Amygdala (tissue), 56 donors: Measurements from ENCODE around the gene ARHGAP32.

ENCODE experiments used
- DNase-seq, 56 donors: peaks; one replicate each; lab custom pipeline; 2025; lab: John Stamatoyannopoulos, UW

The ARHGAP32 gene

GRCh38 chr11:128963744-128964325, 228.3 kb downstream of the ARHGAP32 start:
- DNase-seq: peak in 2 of 56 donors; percentile 15 to 36

- no peak for DNase-seq
These were observed 229.2 kb downstream of the ARHGAP32 start for GRCh38 chr11:128962896-128963295.

GRCh38 chr11:128961645-128962044, 230.5 kb downstream of the ARHGAP32 start:
- no peak for DNase-seq

- no peak for DNase-seq
These were observed 235.0 kb downstream of the ARHGAP32 start for GRCh38 chr11:128957202-128957482.

GRCh38 chr11:128956401-128957201, 235.5 kb downstream of the ARHGAP32 start:
- DNase-seq: peak in 9 of 56 donors; percentile 14 to 70 (median 37)

GRCh38 chr11:128955636-128956035, 236.5 kb downstream of the ARHGAP32 start:
- DNase-seq: no peak

GRCh38 chr11:128953151-128953550, 239.0 kb downstream of the ARHGAP32 start:
- no peak for DNase-seq

- no peak for DNase-seq
These were observed 242.2 kb downstream of the ARHGAP32 start for GRCh38 chr11:128949791-128950454.

- DNase-seq: no peak
These were observed 243.5 kb downstream of the ARHGAP32 start for GRCh38 chr11:128948583-128948982.

- DNase-seq: no peak
These were observed 244.4 kb downstream of the ARHGAP32 start for GRCh38 chr11:128947773-128948172.

GRCh38 chr11:128946648-128947047, 245.5 kb downstream of the ARHGAP32 start:
- DNase-seq: no peak

GRCh38 chr11:128943428-128943976, 248.6 kb downstream of the ARHGAP32 start:
- no peak for DNase-seq

GRCh38 chr11:128942817-128943427, 249.2 kb downstream of the ARHGAP32 start, which contains the start of gene TP53AIP1:
Gene TP53AIP1, minus strand, starts transcription at chr11:128942871. Its CDS starts 5,053 bp downstream, at chr11:128937818.
- DNase-seq: no peak

GRCh38 chr11:128942272-128942612, 249.9 kb downstream of the ARHGAP32 start:
- DNase-seq: no peak

- DNase-seq: no peak
These were observed 250.4 kb downstream of the ARHGAP32 start for GRCh38 chr11:128941573-128942271.

GRCh38 chr11:128941110-128941509, 251.0 kb downstream of the ARHGAP32 start:
- peak in 1 of 56 donors; percentile 23 for DNase-seq

GRCh38 chr11:128940603-128941002, 251.5 kb downstream of the ARHGAP32 start:
- no peak for DNase-seq

- no peak for DNase-seq
These were observed 252.0 kb downstream of the ARHGAP32 start for GRCh38 chr11:128940156-128940555.

- DNase-seq: no peak
These were observed 252.5 kb downstream of the ARHGAP32 start for GRCh38 chr11:128939591-128939990.

- no peak for DNase-seq
These were observed 253.8 kb downstream of the ARHGAP32 start for GRCh38 chr11:128938156-128938885.
